NCI-H2029 treated with DMSO at 0.1 percent for 48 hours (cell line): ENCODE measurements around the gene GCLC.

ENCODE experiments used
- DNase-seq: peaks from one replicate; lab custom pipeline; 2025; lab: John Stamatoyannopoulos, UW

Gene GCLC

DNA sequence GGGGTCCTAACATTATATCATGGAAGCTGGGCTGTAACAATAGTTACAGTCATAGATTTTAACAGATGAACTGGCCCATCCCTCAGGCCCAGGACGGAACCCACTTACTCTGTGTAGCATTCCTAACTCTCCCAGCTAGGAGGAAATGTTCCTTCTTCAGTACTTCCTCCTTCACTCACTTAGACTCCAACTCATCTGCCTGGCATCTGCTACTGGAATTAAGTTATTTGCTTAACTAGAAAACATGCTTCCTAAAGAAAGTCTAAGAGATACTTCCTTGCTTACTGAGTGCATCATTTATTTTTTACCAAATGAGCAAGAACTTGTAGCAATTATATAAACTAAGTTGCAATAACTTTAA lies 20.5 kb downstream of the GCLC start:
- DNase-seq: no peak

DNA sequence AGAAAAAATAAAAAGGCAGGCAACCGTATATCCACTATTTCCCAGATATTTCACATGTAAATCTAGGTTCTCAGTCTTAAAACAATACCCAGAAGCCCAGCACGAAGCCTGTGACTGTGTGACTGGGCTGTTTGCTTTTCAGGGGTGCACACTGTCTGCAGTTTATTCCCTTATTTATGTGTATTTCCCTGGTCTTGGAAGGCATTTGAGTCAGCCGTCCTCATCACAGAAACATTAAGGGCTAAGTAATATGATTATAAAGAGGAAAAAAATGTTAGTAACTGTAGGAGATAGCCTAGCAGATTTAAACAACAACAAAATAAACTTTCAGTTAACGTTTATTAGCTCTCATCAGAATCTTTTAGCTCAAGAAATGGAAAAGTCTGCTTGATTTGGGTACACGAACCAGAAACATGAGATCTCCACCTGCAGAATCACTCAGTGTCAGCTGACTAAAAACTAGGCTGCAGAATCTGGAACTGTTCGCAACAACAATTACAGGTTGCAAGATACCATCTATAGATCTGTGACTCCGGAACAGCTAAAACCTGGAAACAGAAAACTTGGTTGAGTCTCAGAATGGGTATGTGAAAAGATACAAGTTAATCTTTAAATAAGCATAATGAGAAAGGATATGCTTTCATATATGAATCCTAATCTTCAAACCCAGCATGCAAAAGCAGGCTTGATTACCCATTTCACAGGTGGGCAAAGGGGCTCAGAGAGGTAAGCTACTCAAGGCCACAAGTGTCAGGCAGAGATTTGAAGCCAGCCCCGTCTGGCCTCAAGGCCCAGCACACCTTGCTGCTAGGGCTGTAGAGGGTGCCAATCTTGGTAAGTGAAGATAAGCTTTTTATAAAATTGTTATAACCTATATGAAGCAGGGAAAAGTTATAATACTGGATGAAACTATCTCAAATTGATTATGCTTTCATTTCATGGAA lies 21.1 kb downstream of the GCLC start:
- DNase-seq: no peak

DNA sequence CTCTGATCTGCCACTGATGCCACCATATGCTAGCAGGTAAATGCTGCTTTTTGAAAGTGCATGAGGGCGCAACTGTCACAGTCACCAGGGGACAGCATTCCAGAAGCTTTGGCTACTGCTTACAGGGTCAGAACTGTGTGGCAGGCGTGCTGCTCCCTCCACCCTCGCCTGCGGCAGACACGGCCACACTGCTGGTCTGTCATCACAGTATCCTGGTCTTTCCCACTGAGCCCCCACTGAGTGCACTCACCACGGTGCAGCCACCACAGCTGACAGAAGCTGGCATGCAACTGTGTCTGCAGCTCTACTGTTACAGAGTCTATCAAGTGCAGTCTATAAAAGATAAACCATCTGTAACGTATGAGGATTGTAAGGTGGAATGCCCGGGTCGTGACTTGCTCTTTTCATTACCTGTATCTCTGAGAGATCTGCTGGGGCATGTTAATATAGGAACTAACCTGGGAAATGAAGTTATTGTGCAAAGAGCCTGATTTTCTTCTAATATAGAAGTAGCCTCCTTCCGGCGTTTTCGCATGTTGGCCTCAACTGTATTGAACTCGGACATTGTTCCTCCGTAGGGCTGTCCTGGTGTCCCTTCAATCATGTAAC lies 24.5 kb downstream of the GCLC start:
- no peak for DNase-seq

DNA sequence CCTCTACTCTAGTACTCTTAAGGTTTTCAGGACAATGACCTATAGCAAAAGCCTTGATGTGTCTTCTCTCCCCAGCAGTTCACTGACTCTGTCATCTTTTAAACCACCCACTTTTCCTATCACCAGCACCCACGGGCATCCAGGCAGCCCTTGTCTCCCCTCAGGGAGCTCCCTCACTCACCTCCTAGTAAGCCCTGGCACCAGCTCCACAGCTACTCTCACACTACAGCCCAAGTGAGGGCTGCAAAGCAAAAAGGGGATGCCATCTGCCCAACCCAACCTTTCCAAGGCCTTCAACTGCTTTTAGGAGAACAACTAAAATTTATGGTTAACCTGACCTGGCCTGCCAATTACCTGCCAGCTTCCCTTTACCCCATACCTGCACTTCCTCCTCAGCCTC lies 26.0 kb downstream of the GCLC start:
- no peak for DNase-seq

DNA sequence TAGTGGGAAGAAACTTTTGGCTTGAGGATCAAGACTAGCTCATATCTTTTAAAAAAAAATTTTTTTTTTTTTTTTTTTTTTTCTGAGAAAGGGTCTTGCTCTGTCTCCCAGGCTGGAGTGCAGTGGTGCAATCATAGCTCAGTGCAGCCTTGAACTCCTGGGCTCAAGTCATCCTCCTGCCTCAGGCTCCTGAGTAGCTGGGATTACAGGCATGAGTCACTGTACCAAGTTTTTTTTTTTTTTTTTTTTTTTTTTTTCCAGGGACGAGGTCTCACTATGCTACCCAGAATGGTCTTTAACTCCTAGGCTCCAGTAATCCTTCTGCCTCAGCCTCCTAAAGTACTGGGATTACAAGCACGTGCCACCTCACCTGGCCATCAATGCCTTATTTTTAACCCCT lies 27.9 kb downstream of the GCLC start:
- no peak for DNase-seq

DNA sequence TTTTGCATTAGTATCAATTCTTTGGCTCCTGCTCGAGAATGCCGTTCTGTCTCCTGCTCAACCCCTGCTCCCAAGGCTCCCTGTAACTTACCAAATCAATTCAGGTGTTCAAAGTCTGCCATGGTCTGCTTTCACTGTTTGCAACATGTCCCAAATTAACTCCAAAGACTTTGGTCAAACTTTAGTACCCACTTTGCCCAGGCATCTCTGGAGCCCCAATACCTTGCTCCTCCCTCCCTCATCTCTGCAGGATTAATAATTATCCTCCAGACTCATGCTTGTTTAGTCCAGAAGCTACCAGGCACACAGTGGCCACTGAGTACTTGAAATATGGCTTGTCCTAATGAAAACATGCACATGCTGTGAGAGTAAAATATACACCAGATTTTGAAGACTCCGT lies 30.2 kb downstream of the GCLC start:
- DNase-seq: no peak

DNA sequence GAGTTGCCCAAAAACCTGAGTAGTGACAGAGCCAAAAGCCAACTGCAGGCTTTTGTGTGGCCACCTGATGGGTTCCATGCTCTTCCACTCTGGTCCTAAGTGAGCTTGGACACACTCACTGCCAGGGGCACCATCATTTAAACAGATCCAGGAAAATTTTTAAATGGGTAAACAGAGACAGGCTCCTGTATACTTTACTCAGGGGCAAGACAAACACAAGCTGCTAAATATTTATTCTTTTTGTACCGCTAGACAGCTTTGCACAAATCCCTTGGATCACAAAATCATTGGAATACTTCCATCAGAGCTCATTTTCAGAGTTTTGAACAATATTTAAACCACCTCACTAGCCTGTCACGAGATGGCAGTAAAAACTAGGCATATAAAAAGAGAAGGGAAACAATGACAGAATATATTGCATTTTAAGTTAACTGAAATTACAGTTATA lies 31.4 kb downstream of the GCLC start:
- DNase-seq: no peak

DNA sequence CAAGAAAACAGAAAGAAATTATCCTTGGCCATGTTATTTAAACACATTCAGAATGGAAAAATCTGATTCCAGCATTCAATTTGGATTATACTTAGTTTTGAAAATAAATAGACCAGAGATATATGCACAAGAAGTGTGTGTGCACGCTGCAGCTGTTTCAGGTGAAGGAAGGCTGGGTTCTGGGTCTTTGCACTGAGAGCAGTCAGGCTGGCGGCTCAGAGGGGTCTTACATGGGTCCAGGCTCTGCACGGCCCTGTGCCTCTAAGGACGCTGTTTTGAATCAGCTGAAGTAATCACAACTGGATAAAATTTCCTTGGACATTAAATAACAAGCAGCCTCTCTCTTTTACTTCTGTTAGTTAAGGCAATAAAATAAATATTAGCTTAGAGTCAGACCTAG lies 31.8 kb downstream of the GCLC start:
- no peak for DNase-seq

DNA sequence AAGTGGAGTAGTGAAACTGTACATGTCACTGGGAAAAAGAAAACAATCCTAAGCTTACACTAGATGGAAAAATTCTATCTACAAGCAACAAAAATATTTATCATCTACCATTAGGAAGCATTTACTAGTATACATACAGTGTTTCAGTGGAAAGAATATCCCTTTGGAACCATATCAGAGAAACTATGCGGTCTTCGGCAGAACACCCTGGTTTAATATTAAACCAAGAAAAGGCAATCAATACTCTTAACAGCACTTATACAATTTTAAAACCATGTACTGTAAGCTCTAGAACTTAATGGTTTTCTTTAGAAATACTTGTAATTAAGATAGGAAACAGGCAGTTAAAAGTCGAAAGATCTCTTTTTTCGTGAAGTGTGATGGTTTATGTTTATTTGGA lies 32.3 kb downstream of the GCLC start:
- DNase-seq: no peak

DNA sequence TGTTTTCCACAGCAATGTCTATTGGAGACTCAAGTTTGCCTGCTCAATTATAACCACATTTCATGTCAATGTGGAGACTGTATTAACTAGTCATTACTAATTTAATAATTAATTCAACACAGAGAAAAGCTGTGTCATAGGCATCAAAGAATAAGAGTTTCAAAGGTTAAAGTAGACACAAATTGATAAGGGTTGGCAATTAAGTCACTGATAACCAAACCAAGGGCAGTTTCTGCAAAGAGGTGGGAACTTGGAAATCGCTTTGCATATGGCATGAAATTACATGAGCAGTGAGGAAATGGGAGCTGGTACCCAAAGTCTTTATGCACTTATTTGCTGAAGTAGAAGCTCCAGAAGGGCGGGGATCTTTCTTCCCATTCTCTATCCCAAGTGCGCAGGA lies 34.2 kb downstream of the GCLC start:
- no peak for DNase-seq

DNA sequence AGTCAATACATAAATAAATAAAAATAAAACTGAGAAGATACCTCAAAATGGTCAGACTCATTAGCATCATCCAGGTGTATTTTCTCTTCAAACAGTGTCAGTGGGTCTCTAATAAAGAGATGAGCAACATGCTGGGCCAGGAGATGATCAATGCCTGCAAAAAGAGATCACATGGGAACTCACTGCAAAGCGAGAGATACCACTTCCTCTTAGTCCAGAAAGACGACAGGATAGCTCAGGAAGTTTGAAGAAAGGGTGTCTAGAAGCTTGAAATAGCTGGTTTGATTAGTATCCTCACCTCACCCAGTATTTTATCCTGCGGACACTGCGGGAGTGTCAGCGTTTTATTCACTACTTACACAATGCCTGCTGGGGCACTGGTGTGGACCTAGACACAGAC lies 38.0 kb downstream of the GCLC start:
- no peak for DNase-seq

DNA sequence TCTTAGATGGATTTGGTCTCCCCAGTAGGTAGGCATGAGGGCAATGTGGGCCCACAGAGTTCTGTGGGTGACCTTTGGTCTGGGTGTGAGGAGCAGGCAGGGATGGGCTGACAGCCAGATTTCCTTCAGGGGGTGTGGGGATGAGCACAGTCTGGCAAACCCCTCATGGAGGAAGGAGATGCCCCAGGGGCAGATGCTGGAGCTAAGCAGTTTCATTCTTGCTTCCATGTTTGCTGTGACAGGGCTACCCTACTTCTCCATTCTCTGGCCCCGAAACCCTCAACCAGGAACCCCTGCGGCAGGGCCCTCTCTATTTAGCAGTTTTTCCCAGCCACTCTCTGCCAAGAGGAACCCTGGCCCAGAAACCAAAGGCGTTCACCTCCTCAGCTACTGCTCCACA lies 40.4 kb downstream of the GCLC start:
- no peak for DNase-seq

DNA sequence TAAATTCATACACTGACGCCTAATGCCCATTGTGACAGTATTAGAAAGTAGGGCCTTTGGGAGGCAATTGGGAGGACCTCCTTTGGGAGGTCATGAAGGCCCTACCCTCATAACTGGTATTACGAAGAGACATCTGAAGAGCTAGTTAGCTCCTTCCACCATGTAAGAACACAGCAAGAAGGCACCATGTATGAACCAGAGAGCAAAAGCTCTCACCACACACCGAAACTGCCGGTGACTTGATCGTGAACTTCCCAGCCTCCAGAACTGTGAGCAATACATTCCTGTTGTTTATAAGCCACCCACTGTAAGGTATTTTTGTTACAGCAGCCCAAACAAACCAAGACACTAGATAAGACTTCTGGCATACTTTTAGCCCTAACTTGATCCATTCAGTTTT lies 41.8 kb downstream of the GCLC start:
- no peak for DNase-seq

DNA sequence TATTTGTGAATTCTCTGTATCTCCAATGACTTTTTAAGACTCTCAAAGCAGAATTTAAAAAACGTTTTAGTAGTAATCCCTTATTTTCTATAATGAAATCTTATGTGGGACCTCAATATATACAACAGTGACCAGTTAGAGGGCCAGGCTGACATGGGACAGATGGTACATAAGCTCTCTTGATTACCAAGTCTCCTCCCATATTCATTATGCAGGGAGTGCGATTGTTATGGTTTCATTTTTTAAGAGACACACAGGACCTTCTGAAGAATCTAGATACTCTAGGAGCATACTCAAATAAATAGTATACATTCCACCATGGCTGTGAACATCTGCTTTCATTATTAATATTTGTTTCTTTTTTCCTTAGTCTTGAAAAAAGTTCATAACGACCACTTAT lies 43.5 kb downstream of the GCLC start:
- no peak for DNase-seq

DNA sequence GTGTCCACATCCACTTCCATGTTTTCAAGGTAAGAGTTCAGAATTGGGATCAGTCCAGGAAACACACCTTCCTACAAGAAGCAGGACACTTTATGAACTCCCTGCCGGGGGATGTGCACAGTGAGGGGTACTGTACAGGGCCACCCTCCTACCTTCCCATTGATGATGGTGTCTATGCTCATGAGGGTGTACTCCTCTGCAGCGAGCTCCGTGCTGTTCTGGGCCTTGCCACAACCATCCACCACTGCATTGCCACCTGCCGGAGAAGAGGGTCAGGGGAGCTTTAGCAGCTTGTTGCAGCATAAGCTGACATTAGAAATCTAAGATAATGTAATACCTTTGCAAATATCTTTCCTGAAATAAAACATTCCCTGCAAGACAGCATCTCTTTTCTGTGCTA lies 44.8 kb downstream of the GCLC start:
- no peak for DNase-seq

DNA sequence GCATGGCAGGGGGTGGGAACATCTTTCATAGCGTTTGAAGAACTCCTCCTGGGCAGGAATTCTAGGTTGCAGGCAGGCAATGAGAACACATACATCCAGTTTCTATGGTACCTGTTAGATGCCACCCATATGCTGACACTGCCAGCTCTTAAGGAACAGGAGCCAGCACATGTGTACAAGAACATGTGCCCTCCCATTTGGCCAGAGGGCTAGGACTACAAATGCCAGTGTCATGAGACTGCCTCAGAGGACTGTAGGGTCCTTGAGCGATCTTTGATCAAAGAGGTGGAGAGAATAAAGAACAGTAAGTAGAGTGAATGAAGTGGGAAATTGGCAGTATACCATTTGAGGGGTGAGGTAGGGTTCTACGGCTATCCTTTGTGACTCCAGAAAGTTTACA lies 45.8 kb downstream of the GCLC start:
- DNase-seq: no peak

DNA sequence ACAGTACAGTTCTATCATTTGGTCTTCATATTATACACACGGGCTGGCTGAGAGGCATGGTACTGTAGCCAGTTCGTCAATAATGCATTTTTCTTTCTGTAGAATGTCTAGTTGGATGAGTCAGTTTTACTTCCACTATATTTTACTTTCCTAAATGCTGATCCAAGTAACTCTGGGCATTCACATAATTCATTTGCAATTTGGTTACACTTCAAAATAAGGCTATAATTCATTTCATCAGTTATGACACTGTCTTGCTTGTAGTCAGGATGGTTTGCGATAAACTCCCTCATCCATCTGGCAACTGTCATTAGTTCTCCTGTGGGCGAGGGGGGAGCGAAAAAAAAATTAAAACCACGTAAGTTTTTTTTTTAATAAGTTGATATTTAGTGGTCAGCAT lies 46.3 kb downstream of the GCLC start:
- DNase-seq: no peak

DNA sequence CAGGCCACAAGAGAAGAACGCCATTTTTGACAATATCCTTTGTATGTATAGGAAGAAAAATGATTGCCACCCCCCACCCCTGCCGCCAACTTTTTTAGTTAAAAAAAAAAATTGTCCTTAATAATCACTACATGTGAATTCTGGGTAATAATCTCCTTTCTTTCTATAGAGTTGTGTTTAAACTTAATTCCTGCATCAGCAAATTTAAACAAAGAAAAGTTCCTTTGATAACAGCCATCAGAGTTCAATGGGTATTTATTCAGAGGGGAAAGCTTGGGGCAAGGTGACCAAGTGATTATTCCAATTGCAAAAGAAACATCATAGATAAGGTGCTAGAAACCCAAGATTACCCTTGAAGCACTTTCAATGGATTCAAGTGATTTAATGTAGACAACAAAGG lies 47.0 kb downstream of the GCLC start:
- no peak for DNase-seq

DNA sequence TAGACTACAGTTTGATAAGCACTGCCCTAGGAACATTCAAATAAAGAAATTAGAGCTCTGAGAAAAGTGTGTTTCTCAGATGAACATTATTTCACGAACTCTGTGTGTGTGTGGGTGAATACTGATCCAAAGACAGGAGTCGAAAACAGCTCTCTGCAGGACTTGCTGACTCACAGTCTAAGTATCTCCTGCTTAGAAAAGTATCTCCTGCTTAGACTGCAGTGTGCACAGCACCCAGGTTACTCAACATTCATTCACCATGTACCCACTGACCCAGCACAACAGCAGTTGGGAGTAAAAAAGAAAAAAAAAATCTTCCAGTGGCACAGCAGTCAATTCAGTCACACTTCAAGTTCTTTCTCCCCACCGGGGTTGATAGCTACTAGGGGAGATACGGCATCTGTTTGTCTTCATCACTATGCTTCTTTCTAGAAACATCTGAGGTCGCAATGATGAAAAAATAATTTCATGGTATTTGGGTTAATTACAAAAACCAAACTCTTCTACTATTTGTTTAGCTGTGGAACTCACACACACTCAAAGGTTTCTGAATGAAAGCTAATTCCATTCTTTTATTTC lies 48.0 kb downstream of the GCLC start:
- no peak for DNase-seq

DNA sequence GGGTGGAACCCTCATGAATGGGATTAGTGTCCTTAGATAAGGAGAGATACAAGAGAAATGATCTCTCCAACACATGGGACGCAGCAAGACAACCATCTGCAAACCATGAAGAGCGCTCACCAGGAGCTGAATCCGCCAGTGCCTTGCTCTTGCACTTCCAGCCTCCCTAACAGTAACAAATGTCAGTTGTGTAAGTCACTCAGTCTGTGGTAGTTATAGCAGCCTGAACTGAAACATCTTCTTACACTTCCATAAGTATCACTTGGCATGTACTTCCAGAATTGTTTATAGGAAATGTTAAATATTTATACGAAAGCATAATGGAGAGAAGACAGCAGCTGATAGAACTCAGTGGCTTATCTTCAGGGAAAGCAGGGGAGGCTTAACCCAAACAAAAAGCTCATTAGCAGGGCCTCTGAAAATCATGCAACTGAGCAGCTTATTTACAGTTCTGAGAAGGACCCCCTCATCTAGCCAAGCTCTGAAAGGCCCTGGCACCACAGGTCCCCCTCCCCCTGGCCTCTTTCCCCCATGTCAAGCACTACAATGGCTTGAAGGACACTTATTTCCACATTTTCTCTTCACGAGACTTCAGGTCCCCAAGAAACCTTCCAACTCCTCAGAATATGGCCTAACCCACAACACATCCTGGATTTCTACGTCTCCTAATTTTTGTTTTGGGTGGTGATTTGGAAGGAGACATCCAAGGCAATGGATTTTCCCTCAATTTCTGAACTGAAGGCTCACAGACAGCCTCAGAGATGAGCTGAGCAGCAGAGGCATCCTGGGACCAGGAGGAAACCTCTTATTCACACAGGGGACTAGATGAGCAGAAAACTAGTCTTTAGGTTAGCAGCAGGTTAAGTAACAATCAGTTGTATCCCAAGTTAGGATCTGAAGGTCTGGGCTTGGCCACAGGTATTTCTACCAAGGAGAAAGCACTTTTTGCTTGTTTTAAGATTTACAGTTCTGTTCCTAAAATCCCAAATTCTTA lies 49.1 kb downstream of the GCLC start:
- DNase-seq: no peak

DNA sequence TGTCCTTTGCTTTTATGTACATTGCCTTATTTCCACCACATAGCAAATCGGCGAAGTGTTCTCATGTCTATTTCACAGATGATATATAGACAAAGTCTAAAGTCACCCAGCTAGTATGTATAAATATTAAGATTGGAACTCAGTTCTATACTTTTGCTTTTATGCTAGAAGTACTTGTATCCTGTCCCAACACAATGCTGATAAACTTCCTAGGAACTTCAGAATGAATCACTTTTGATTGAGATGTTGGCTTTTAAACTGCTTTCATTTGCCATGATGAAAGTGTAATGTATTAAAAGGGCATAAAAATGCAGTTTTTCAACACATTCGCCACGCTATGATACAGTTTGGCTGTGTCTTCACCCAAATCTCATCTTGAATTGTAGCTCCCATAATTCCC lies 50.8 kb downstream of the GCLC start:
- DNase-seq: no peak

DNA sequence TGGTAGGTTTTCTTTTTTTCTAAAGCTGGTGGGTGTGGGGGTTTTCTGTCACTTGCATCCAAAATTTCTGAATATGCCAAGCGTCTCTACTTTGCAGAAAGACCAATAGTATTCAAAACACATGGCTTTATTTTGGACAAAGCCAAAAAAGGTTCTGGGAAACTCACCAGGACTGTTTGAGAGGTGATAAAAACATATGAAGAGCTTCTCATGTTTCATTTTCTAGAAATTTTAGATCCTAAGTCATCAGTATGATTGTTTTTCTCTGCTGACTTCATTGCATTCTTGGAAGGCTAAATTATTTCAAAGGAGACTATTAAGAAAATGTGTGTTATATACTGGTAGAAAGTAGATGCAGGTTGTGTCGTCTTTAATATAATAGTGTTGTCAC lies 51.3 kb downstream of the GCLC start:
- DNase-seq: no peak
